ENCODE measurements around the gene NR2C2.

Gene NR2C2

GRCh38 chr3:14947100-14947885 is at the start of gene NR2C2:
TSS of gene NR2C2 (plus strand) at chr3:14947583. CDS start at chr3:15003915, 56,332 bp downstream.
- no peak for TF ChIP-seq YY1 (IDR thresholded peaks at IDR 0.05; ENCODE audit: low read depth)
- TF ChIP-seq, protein P1, sequence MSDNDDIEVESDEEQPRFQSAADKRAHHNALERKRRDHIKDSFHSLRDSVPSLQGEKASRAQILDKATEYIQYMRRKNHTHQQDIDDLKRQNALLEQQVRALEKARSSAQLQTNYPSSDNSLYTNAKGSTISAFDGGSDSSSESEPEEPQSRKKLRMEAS (IDR thresholded peaks at IDR 0.05) = peak; percentile 64
- no peak for TF ChIP-seq RAD21 (IDR thresholded peaks at IDR 0.05; ENCODE audit: low read depth)
- TF ChIP-seq TAF1 (IDR thresholded peaks at IDR 0.05; ENCODE audit: low read depth) = peak; percentile 56
- no peak for TF ChIP-seq TEAD4 (IDR thresholded peaks at IDR 0.05)
- TF ChIP-seq EGR1 (IDR thresholded peaks at IDR 0.05) = peak; percentile 30; the same call in 1 of the 2 replicates
- peak; percentile 15; the same call in 1 of the 2 replicates for TF ChIP-seq CREB1 (IDR thresholded peaks at IDR 0.05; ENCODE audit: low read depth)
- TF ChIP-seq, protein P2, sequence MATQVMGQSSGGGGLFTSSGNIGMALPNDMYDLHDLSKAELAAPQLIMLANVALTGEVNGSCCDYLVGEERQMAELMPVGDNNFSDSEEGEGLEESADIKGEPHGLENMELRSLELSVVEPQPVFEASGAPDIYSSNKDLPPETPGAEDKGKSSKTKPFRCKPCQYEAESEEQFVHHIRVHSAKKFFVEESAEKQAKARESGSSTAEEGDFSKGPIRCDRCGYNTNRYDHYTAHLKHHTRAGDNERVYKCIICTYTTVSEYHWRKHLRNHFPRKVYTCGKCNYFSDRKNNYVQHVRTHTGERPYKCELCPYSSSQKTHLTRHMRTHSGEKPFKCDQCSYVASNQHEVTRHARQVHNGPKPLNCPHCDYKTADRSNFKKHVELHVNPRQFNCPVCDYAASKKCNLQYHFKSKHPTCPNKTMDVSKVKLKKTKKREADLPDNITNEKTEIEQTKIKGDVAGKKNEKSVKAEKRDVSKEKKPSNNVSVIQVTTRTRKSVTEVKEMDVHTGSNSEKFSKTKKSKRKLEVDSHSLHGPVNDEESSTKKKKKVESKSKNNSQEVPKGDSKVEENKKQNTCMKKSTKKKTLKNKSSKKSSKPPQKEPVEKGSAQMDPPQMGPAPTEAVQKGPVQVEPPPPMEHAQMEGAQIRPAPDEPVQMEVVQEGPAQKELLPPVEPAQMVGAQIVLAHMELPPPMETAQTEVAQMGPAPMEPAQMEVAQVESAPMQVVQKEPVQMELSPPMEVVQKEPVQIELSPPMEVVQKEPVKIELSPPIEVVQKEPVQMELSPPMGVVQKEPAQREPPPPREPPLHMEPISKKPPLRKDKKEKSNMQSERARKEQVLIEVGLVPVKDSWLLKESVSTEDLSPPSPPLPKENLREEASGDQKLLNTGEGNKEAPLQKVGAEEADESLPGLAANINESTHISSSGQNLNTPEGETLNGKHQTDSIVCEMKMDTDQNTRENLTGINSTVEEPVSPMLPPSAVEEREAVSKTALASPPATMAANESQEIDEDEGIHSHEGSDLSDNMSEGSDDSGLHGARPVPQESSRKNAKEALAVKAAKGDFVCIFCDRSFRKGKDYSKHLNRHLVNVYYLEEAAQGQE (IDR thresholded peaks at IDR 0.05; ENCODE audit: low read depth) = no peak
- no peak for TF ChIP-seq EP300 (IDR thresholded peaks at IDR 0.05; ENCODE audit: borderline replicate concordance)
- no peak for TF ChIP-seq FOXM1 (IDR thresholded peaks at IDR 0.05; ENCODE audit: borderline replicate concordance, low read depth)
- TF ChIP-seq, protein P3, sequence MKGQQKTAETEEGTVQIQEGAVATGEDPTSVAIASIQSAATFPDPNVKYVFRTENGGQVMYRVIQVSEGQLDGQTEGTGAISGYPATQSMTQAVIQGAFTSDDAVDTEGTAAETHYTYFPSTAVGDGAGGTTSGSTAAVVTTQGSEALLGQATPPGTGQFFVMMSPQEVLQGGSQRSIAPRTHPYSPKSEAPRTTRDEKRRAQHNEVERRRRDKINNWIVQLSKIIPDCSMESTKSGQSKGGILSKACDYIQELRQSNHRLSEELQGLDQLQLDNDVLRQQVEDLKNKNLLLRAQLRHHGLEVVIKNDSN (IDR thresholded peaks at IDR 0.05) = no peak
- no peak for TF ChIP-seq CEBPB (IDR thresholded peaks at IDR 0.05)
- TF ChIP-seq TCF12 (IDR thresholded peaks at IDR 0.05; ENCODE audit: low read depth) = peak; percentile 30; the same call in 1 of the 2 replicates
- TF ChIP-seq NFIC (IDR thresholded peaks at IDR 0.05) = no peak
- no peak; the same call in 1 of the 2 replicates for TF ChIP-seq ZBTB7A (IDR thresholded peaks at IDR 0.05; ENCODE audit: low read depth)

- TF ChIP-seq TEAD4 (IDR thresholded peaks at IDR 0.05) (no peak), RAD21 (IDR thresholded peaks at IDR 0.05; ENCODE audit: low read depth) (no peak), CREB1 (IDR thresholded peaks at IDR 0.05; ENCODE audit: low read depth) (no peak), YY1 (IDR thresholded peaks at IDR 0.05; ENCODE audit: low read depth) (no peak), CEBPB (IDR thresholded peaks at IDR 0.05) (no peak), NFIC (IDR thresholded peaks at IDR 0.05) (no peak)
- TF ChIP-seq, protein P3 (IDR thresholded peaks at IDR 0.05) = no peak
Measured at GRCh38 chr3:14898929-14899328, 48.5 kb upstream of the NR2C2 start.

GRCh38 chr3:14899993-14900618 is 47.3 kb upstream of the NR2C2 start:
- TF ChIP-seq EGR1 (IDR thresholded peaks at IDR 0.05) (no peak), RAD21 (IDR thresholded peaks at IDR 0.05; ENCODE audit: low read depth) (no peak), TCF12 (IDR thresholded peaks at IDR 0.05; ENCODE audit: low read depth) (no peak), CEBPB (IDR thresholded peaks at IDR 0.05) (no peak), FOXM1 (IDR thresholded peaks at IDR 0.05; ENCODE audit: borderline replicate concordance, low read depth) (no peak), YY1 (IDR thresholded peaks at IDR 0.05; ENCODE audit: low read depth) (no peak)
- TF ChIP-seq, protein P2 (IDR thresholded peaks at IDR 0.05; ENCODE audit: low read depth) = no peak
- TF ChIP-seq, protein P1 (IDR thresholded peaks at IDR 0.05) = no peak

GRCh38 chr3:14900881-14901873 is 46.2 kb upstream of the NR2C2 start:
- no peak for TF ChIP-seq CEBPB (IDR thresholded peaks at IDR 0.05)

- TF ChIP-seq YY1 (IDR thresholded peaks at IDR 0.05; ENCODE audit: low read depth) (no peak), FOXM1 (IDR thresholded peaks at IDR 0.05; ENCODE audit: borderline replicate concordance, low read depth) (no peak), TCF12 (IDR thresholded peaks at IDR 0.05; ENCODE audit: low read depth) (no peak), NFIC (IDR thresholded peaks at IDR 0.05) (no peak), RAD21 (IDR thresholded peaks at IDR 0.05; ENCODE audit: low read depth) (no peak), EP300 (IDR thresholded peaks at IDR 0.05; ENCODE audit: borderline replicate concordance) (no peak), TAF1 (IDR thresholded peaks at IDR 0.05; ENCODE audit: low read depth) (no peak), EGR1 (IDR thresholded peaks at IDR 0.05) (no peak), ZBTB7A (IDR thresholded peaks at IDR 0.05; ENCODE audit: low read depth) (no peak)
- TF ChIP-seq, protein P3 (IDR thresholded peaks at IDR 0.05) = no peak
- TF ChIP-seq, protein P2 (IDR thresholded peaks at IDR 0.05; ENCODE audit: low read depth) = no peak
Measured at GRCh38 chr3:14902719-14903118, 44.7 kb upstream of the NR2C2 start.
